GM12878 (cell line): ENCODE measurements around the gene MMP12. TPM values are rescaled to one million over a fixed set of nuclear protein-coding genes. Genes with fewer than 3 reads are reported as not detected.
A peak's percentile ranks its signal among the peaks of the same experiment; 100 is the strongest.

Experiments
- BCL3 ChIP-seq: IDR thresholded peaks from 2 replicates; pipeline ENCODE4 v1.6.1; 2011; ENCODE audit warnings: borderline replicate concordance, low read depth, mild to moderate bottlenecking, moderate library complexity, low read length; ENCODE audit not compliant: insufficient read depth, poor library complexity, severe bottlenecking
- CHD2 ChIP-seq: IDR thresholded peaks from 2 replicates; pipeline ENCODE4 v1.6.1; 2011; ENCODE audit warnings: low read depth, low read length, improper control_type of control experiment, borderline replicate concordance
- CREM ChIP-seq: IDR thresholded peaks from 2 replicates; pipeline ENCODE4 v1.6.1; 2014; ENCODE audit warnings: antibody characterized with exemption, low read depth
- EP300 ChIP-seq, 2 experiments: fragments of 150-350 bp in 1 of 2; IDR thresholded peaks; 2 replicates each; pipeline ENCODE4 v1.6.1; 2011 to 2012; ENCODE audit warnings: low read depth in 2 of 2, low read length in 2 of 2, borderline replicate concordance in 1 of 2, improper control_type of control experiment in 1 of 2, inconsistent platforms in 1 of 2; ENCODE audit not compliant: control insufficient read depth in 1 of 2
- ESRRA ChIP-seq: IDR thresholded peaks from 2 replicates; pipeline ENCODE4 v1.6.1; 2012; ENCODE audit warnings: mild to moderate bottlenecking, low read length, improper control_type of control experiment
- FOXK2 ChIP-seq: fragments of 450-650 bp; IDR thresholded peaks from 2 replicates; pipeline ENCODE4 v1.6.1; 2017; ENCODE audit warnings: mild to moderate bottlenecking, moderate library complexity
- GABPA ChIP-seq: IDR thresholded peaks from 2 replicates; pipeline ENCODE4 v1.6.1; 2014; ENCODE audit warnings: antibody characterized with exemption, low read depth, mild to moderate bottlenecking, inconsistent platforms
- HDAC6 ChIP-seq: fragments of 200-600 bp; sonication (generic); IDR thresholded peaks from one replicate; pipeline ENCODE4 v1.8.0; 2017; ENCODE audit warnings: antibody characterized with exemption; ENCODE audit not compliant: unreplicated experiment
- HDGF ChIP-seq: fragments of 450-650 bp; IDR thresholded peaks from 2 replicates; pipeline ENCODE4 v1.6.1; 2016; ENCODE audit warnings: antibody characterized with exemption
- IKZF1 ChIP-seq: fragments of 450-650 bp; conservative IDR thresholded peaks from 2 replicates; pipeline ENCODE4 v1.6.1; 2017; ENCODE audit warnings: antibody characterized with exemption, mild to moderate bottlenecking
- IKZF2 ChIP-seq, 2 experiments: fragments of 450-650 bp; IDR thresholded peaks; 2 replicates each; pipeline ENCODE4 v1.6.1; 2017; ENCODE audit warnings: mild to moderate bottlenecking in 2 of 2, moderate library complexity in 2 of 2
- LARP7 ChIP-seq: fragments of 450-650 bp; IDR thresholded peaks from 2 replicates; pipeline ENCODE4 v1.6.1; 2017; ENCODE audit warnings: mild to moderate bottlenecking
- MAX ChIP-seq: IDR thresholded peaks from 2 replicates; pipeline ENCODE4 v1.6.1; 2012; ENCODE audit warnings: low read depth, low read length, improper control_type of control experiment
- MEF2B ChIP-seq: fragments of 450-650 bp; IDR thresholded peaks from 2 replicates; pipeline ENCODE4 v1.6.1; 2018; ENCODE audit warnings: mild to moderate bottlenecking, moderate library complexity; ENCODE audit not compliant: partially characterized antibody, poor library complexity, severe bottlenecking
- MLLT1 ChIP-seq: fragments of 450-650 bp; IDR thresholded peaks from 2 replicates; pipeline ENCODE4 v1.6.1; 2016; ENCODE audit warnings: mild to moderate bottlenecking
- MTA2 ChIP-seq: fragments of 450-650 bp; IDR thresholded peaks from 2 replicates; pipeline ENCODE4 v1.6.1; 2016; ENCODE audit warnings: low read depth, mild to moderate bottlenecking, moderate library complexity
- MYC ChIP-seq: IDR thresholded peaks from 2 replicates; pipeline ENCODE4 v1.6.1; 2011; ENCODE audit warnings: mild to moderate bottlenecking, low read length, moderate library complexity, inconsistent platforms; ENCODE audit not compliant: insufficient read depth, insufficient replicate concordance, insufficient read length, severe bottlenecking
- NBN ChIP-seq: fragments of 450-650 bp; IDR thresholded peaks from 2 replicates; pipeline ENCODE4 v1.6.1; 2016
- NFIC ChIP-seq: IDR thresholded peaks from 2 replicates; pipeline ENCODE4 v1.6.1; 2012; ENCODE audit warnings: low read depth, mild to moderate bottlenecking, inconsistent platforms, low read length, moderate library complexity
- NFYA ChIP-seq: IDR thresholded peaks from 2 replicates; pipeline ENCODE4 v1.6.1; 2011; ENCODE audit warnings: low read depth, mild to moderate bottlenecking, low read length, improper control_type of control experiment, borderline replicate concordance
- POLR2AphosphoS2 ChIP-seq: IDR thresholded peaks from 2 replicates; pipeline ENCODE4 v1.6.1; 2011; ENCODE audit warnings: low read depth, mild to moderate bottlenecking, low read length, improper control_type of control experiment, moderate library complexity
- RAD51 ChIP-seq: fragments of 450-650 bp; IDR thresholded peaks from 2 replicates; pipeline ENCODE4 v1.6.1; 2016; ENCODE audit warnings: moderate library complexity, mild to moderate bottlenecking, inconsistent platforms
- RELB ChIP-seq: fragments of 450-650 bp; IDR thresholded peaks from 2 replicates; pipeline ENCODE4 v1.6.1; 2017; ENCODE audit warnings: low read depth, mild to moderate bottlenecking, moderate library complexity
- SMARCA5 ChIP-seq: fragments of 450-650 bp; IDR thresholded peaks from 2 replicates; pipeline ENCODE4 v1.6.1; 2017; ENCODE audit warnings: mild to moderate bottlenecking
- SREBF2 ChIP-seq: IDR thresholded peaks from 2 replicates; pipeline ENCODE4 v1.6.1; 2012; ENCODE audit warnings: mild to moderate bottlenecking, low read length
- SUPT20H ChIP-seq: IDR thresholded peaks from 2 replicates; pipeline ENCODE4 v1.6.1; 2011; ENCODE audit warnings: low read depth, mild to moderate bottlenecking, low read length, moderate library complexity, borderline replicate concordance; ENCODE audit not compliant: control insufficient read depth
- TCF7 ChIP-seq: IDR thresholded peaks from 2 replicates; pipeline ENCODE4 v1.6.1; 2014; ENCODE audit warnings: antibody characterized with exemption, borderline replicate concordance
- ZBED1 ChIP-seq: IDR thresholded peaks from 2 replicates; pipeline ENCODE4 v1.6.1; 2016; ENCODE audit warnings: borderline replicate concordance
- ZNF217 ChIP-seq: fragments of 450-650 bp; IDR thresholded peaks from 2 replicates; pipeline ENCODE4 v1.6.1; 2017; ENCODE audit warnings: antibody characterized with exemption, mild to moderate bottlenecking
- polyA plus RNA-seq, 11 experiments: library from polyadenylated mRNA; depleted of rRNA in 4 of 11; unstranded in 6 of 11; stranded (reverse) in 5 of 11; fragments of >200 nt; fragmentation: Nextera tagmentation in 4 of 11; fragmentation: Illumina TruSeq in 1 of 11; extraction: Ambion mirVana in 4 of 11; extraction: Trizol in 1 of 11; gene quantifications; 1 replicate in 1 of 11; 2 replicates in 10 of 11; pipeline versions ENCODE4 v1.2.1 to v1.2.3, GENCODE V29; 2011 to 2016; ENCODE audit warnings: inconsistent platforms in 2 of 11, missing spikeins in 2 of 11, low read depth in 1 of 11
- total RNA-seq, 4 experiments: library from RNA; depleted of rRNA in 3 of 4; stranded (reverse); fragments of >200 nt in 3 of 4; fragmentation: Illumina TruSeq in 1 of 4; extraction: Trizol in 1 of 4; gene quantifications; 2 replicates each; pipeline versions ENCODE4 v1.2.1 to v1.2.3, GENCODE V29; 2013 to 2021

Gene MMP12
- total and polyA plus RNA-seq, 10 of the 15 experiments (the other 5 are each of a cell fraction or from before 2014, with no cell fraction given), result 0.14 TPM; not detected in 9

- TF ChIP-seq SUPT20H, result no peak
- TF ChIP-seq GABPA, result no peak
- TF ChIP-seq HDGF, result no peak
- TF ChIP-seq IKZF2 (IDR thresholded peaks at IDR 0.05), result peak; percentile 95
- no peak for TF ChIP-seq MYC
- no peak for TF ChIP-seq CHD2
- peak; percentile 76 for TF ChIP-seq MEF2B
- TF ChIP-seq NBN, result no peak; the same call in 1 of the 2 replicates
- no peak; the same call in 1 of the 2 replicates for TF ChIP-seq SMARCA5
- no peak for TF ChIP-seq CREM
- TF ChIP-seq NFYA, result no peak
- TF ChIP-seq SREBF2, result 0 out of 2 replicates have a peak, but pooled peaks have one; percentile 18
- peak; percentile 94 for TF ChIP-seq MTA2
- TF ChIP-seq IKZF1, result peak; percentile 88
- no peak for TF ChIP-seq POLR2AphosphoS2
- no peak for TF ChIP-seq RAD51
- no peak for TF ChIP-seq LARP7
- TF ChIP-seq BCL3, result no peak
- TF ChIP-seq ZBED1, result no peak
- peak; percentile 10 to 47; a peak in 1 of 4 replicates for TF ChIP-seq EP300 (IDR thresholded peaks at IDR 0.05; ENCODE audit: borderline replicate concordance in 1 of 2, control insufficient read depth in 1 of 2, low read depth in 2 of 2, low read length in 2 of 2)
- no peak for TF ChIP-seq MAX
- TF ChIP-seq ZNF217, result no peak
- TF ChIP-seq HDAC6, result no peak
- peak; percentile 73 for TF ChIP-seq RELB
- no peak for TF ChIP-seq TCF7
- TF ChIP-seq ESRRA, result no peak
- TF ChIP-seq MLLT1, result peak; percentile 86
- no peak for TF ChIP-seq NFIC
- TF ChIP-seq FOXK2, result no peak
These were observed 45.4 kb upstream of the MMP12 start (continued) for GRCh38 chr11:102920118-102920684.
